GM18526 (cell line): Measurements from ENCODE around the gene FBN1.

Experiments used
- POLR2A ChIP-seq: IDR thresholded peaks from 3 replicates; pipeline ENCODE4 v1.6.1; 2011; ENCODE audit not compliant: insufficient read length; ENCODE audit errors: extremely low read depth

Gene FBN1

GRCh38 chr15:48418343-48418742 lies 227.2 kb downstream of the FBN1 start:
- no peak for TF ChIP-seq POLR2A

- no peak for TF ChIP-seq POLR2A
These were observed 229.2 kb downstream of the FBN1 start for GRCh38 chr15:48416301-48416700.

- no peak for TF ChIP-seq POLR2A
These were observed 230.2 kb downstream of the FBN1 start for GRCh38 chr15:48415036-48415886.

- TF ChIP-seq POLR2A: no peak
These were observed 231.5 kb downstream of the FBN1 start for GRCh38 chr15:48414015-48414414.

GRCh38 chr15:48413304-48413703 lies 232.2 kb downstream of the FBN1 start:
- no peak for TF ChIP-seq POLR2A

GRCh38 chr15:48411971-48412591 lies 233.4 kb downstream of the FBN1 start:
- no peak for TF ChIP-seq POLR2A

GRCh38 chr15:48409623-48410022 lies 235.9 kb downstream of the FBN1 start:
- TF ChIP-seq POLR2A: no peak

- TF ChIP-seq POLR2A: no peak
These were observed 237.2 kb downstream of the FBN1 start for GRCh38 chr15:48408327-48408726.

- TF ChIP-seq POLR2A: no peak
These were observed 237.9 kb downstream of the FBN1 start for GRCh38 chr15:48407646-48408045.

- TF ChIP-seq POLR2A: no peak
These were observed 238.6 kb downstream of the FBN1 start for GRCh38 chr15:48406911-48407310.

GRCh38 chr15:48406266-48406891 lies 239.1 kb downstream of the FBN1 start:
- no peak for TF ChIP-seq POLR2A

GRCh38 chr15:48402427-48403177 lies 242.9 kb downstream of the FBN1 start:
- no peak for TF ChIP-seq POLR2A

GRCh38 chr15:48400086-48400485 lies 245.4 kb downstream of the FBN1 start:
- no peak for TF ChIP-seq POLR2A

GRCh38 chr15:48397841-48398240 lies 247.7 kb downstream of the FBN1 start:
- TF ChIP-seq POLR2A: no peak

- TF ChIP-seq POLR2A: no peak
These were observed 249.5 kb downstream of the FBN1 start for GRCh38 chr15:48396020-48396419.
